ENCODE data around the gene GLI2.

GRCh38 chr2:120758181-120759144 lies 22.8 kb downstream of the GLI2 start:
- TF ChIP-seq HDGF (IDR thresholded peaks at IDR 0.05; ENCODE audit: borderline replicate concordance), result no peak
- no peak for TF ChIP-seq BHLHE40 (IDR thresholded peaks at IDR 0.05; ENCODE audit: borderline replicate concordance)
- no peak for TF ChIP-seq L3MBTL2 (conservative IDR thresholded peaks at IDR 0.05)
- TF ChIP-seq ELF4 (IDR thresholded peaks at IDR 0.05), result no peak
